K562 (cell line): ENCODE measurements around the gene TTC9C. TPM values are rescaled to one million over a fixed set of nuclear protein-coding genes. Genes with fewer than 3 reads are reported as not detected.

Source experiments
- AFF1 ChIP-seq, 2 experiments: fragments of 450-650 bp; IDR thresholded peaks; 2 replicates each; pipeline ENCODE4 v1.6.1; 2018; ENCODE audit warnings: mild to moderate bottlenecking in 2 of 2, low read depth in 1 of 2; ENCODE audit not compliant: partially characterized antibody in 2 of 2
- ILK ChIP-seq: fragments of 450-650 bp; IDR thresholded peaks from 2 replicates; pipeline ENCODE4 v1.6.1; 2016; ENCODE audit warnings: missing genetic modification characterization, low read depth, mild to moderate bottlenecking, missing compliant biosample characterization, moderate library complexity, borderline replicate concordance
- MNT ChIP-seq, 2 experiments: fragments of 450-650 bp; conservative IDR thresholded peaks; 2 replicates each; pipeline ENCODE4 v1.6.1; 2017; ENCODE audit warnings: mild to moderate bottlenecking in 2 of 2, moderate library complexity in 2 of 2
- NCOA1 ChIP-seq: fragments of 450-650 bp; IDR thresholded peaks from 2 replicates; pipeline ENCODE4 v1.6.1; 2016; ENCODE audit warnings: low read depth
- PHF8 ChIP-seq: fragments of 200-600 bp; sonication (generic); IDR thresholded peaks from 2 replicates; pipeline ENCODE4 v1.6.1; 2012; ENCODE audit warnings: mixed run types, mild to moderate bottlenecking, inconsistent platforms, low read length, moderate library complexity, borderline replicate concordance
- RBBP5 ChIP-seq: fragments of 200-600 bp; sonication (generic); IDR thresholded peaks from 2 replicates; pipeline ENCODE4 v1.6.1; 2012; ENCODE audit warnings: borderline replicate concordance, mild to moderate bottlenecking, low read length, control low read depth, inconsistent platforms; ENCODE audit not compliant: insufficient read depth, poor library complexity, severe bottlenecking
- ZC3H11A ChIP-seq: IDR thresholded peaks from 2 replicates; pipeline ENCODE4 v1.6.1; 2012; ENCODE audit warnings: low read depth, low read length, improper control_type of control experiment
- ZEB2 ChIP-seq: fragments of 450-650 bp; IDR thresholded peaks from 2 replicates; pipeline ENCODE4 v1.6.1; 2016
- polyA plus RNA-seq, 8 experiments: library from polyadenylated mRNA; depleted of rRNA in 4 of 8; stranded (reverse) in 5 of 8; unstranded in 3 of 8; fragments of >200 nt; fragmentation: Nextera tagmentation in 2 of 8; fragmentation: Illumina TruSeq in 1 of 8; extraction: Ambion mirVana in 2 of 8; extraction: Trizol in 1 of 8; gene quantifications; 2 replicates each; pipeline versions ENCODE4 v1.2.1 to v1.2.3, GENCODE V29; 2011 to 2014; ENCODE audit warnings: inconsistent platforms in 1 of 8, missing spikeins in 1 of 8
- total RNA-seq, 7 experiments: library from RNA; depleted of rRNA in 6 of 7; stranded (reverse); fragments of >200 nt in 6 of 7; fragmentation: Illumina TruSeq in 2 of 7; extraction: Trizol in 2 of 7; gene quantifications; 2 replicates each; pipeline versions ENCODE4 v1.2.1 to v1.2.3, GENCODE V29; 2011 to 2021; ENCODE audit warnings: low replicate concordance in 1 of 7
- TF ChIP-seq, protein P1 (sequence below): sonication (generic); formaldehyde crosslinking; IDR thresholded peaks from 2 replicates; pipeline ENCODE4 v1.8.0; 2022; ENCODE audit warnings: mild to moderate bottlenecking, missing genetic modification reagents
- TF ChIP-seq, protein P2 (sequence below): sonication (generic); formaldehyde crosslinking; IDR thresholded peaks from 2 replicates; pipeline ENCODE4 v1.8.0; 2022; ENCODE audit warnings: missing genetic modification reagents, mild to moderate bottlenecking, moderate library complexity, borderline replicate concordance
- TF ChIP-seq, protein P3 (sequence below): fragments of 450-650 bp; conservative IDR thresholded peaks from 2 replicates; pipeline ENCODE4 v1.6.1; 2016; ENCODE audit warnings: missing genetic modification characterization, low read depth, mild to moderate bottlenecking, missing compliant biosample characterization, moderate library complexity

The TTC9C gene
- total and polyA plus RNA-seq, 9 of the 15 experiments (the other 6 are each of a cell fraction or from before 2014, with no cell fraction given) = 32.8 to 59.0 (median 37.1) TPM

DNA sequence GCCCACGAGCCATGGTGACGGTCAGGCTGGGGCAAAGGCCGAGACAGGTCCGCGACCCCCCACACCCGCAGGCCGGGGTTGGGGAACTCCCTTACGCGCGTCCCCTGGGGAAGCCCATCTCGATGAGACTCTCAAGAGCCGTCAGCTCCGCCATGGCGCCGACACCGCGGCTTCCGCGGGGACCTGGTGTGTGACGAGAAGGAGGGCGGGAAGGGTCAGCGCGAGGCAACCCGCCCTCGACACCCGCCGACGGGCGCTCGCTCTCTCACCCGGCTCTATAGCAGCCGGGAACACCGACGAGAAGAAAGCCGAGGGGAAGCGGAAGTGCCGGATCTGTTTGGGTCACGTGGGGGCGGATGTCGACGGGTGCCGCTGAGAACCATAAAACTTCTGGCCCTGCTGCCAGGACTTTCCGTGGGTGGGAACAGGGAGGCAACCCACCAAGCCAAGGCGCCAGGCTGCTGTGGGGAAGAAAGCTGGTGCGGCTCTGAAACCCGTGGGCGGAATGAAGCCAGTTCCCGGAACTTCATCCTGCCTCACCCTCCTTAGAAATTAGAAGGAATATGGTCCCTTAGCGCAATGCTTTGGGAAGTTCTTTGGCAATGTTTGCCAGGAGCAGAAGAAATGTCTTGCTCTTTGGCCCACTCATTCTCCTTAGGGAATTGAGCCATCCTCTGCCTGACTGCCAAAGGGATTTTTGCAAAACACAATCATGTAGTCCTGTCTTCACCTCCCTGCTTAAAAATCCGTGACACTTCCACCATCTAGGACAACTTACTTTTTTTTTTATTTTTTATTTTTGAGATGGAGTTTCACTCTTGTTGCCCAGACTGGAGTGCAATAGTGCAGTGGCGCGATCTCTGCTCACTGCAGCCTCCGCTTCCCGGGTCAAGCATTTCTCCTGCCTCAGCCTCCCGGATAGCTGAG is 49.3 kb upstream of the TTC9C start, which contains the start of gene UBXN1 (continued):
- TF ChIP-seq, protein P1, sequence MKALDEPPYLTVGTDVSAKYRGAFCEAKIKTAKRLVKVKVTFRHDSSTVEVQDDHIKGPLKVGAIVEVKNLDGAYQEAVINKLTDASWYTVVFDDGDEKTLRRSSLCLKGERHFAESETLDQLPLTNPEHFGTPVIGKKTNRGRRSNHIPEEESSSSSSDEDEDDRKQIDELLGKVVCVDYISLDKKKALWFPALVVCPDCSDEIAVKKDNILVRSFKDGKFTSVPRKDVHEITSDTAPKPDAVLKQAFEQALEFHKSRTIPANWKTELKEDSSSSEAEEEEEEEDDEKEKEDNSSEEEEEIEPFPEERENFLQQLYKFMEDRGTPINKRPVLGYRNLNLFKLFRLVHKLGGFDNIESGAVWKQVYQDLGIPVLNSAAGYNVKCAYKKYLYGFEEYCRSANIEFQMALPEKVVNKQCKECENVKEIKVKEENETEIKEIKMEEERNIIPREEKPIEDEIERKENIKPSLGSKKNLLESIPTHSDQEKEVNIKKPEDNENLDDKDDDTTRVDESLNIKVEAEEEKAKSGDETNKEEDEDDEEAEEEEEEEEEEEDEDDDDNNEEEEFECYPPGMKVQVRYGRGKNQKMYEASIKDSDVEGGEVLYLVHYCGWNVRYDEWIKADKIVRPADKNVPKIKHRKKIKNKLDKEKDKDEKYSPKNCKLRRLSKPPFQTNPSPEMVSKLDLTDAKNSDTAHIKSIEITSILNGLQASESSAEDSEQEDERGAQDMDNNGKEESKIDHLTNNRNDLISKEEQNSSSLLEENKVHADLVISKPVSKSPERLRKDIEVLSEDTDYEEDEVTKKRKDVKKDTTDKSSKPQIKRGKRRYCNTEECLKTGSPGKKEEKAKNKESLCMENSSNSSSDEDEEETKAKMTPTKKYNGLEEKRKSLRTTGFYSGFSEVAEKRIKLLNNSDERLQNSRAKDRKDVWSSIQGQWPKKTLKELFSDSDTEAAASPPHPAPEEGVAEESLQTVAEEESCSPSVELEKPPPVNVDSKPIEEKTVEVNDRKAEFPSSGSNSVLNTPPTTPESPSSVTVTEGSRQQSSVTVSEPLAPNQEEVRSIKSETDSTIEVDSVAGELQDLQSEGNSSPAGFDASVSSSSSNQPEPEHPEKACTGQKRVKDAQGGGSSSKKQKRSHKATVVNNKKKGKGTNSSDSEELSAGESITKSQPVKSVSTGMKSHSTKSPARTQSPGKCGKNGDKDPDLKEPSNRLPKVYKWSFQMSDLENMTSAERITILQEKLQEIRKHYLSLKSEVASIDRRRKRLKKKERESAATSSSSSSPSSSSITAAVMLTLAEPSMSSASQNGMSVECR (CRISPR knock-in tag) = 0 out of 2 replicates have a peak, but pooled peaks have one; percentile 60
- TF ChIP-seq ILK (no peak), RBBP5 (peak; percentile 99), ZEB2 (no peak), MNT (conservative IDR thresholded peaks at IDR 0.05) (peak; percentile 80 to 91), PHF8 (peak; percentile 80), AFF1 (IDR thresholded peaks at IDR 0.05; ENCODE audit: low read depth in 1 of 2, partially characterized antibody in 2 of 2) (peak; percentile 38 to 58), ZC3H11A (no peak), NCOA1 (0 out of 2 replicates have a peak, but pooled peaks have one; percentile 20)
- TF ChIP-seq, protein P2, sequence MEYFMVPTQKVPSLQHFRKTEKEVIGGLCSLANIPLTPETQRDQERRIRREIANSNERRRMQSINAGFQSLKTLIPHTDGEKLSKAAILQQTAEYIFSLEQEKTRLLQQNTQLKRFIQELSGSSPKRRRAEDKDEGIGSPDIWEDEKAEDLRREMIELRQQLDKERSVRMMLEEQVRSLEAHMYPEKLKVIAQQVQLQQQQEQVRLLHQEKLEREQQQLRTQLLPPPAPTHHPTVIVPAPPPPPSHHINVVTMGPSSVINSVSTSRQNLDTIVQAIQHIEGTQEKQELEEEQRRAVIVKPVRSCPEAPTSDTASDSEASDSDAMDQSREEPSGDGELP (CRISPR knock-in tag) = peak; percentile 76
- TF ChIP-seq, protein P3, sequence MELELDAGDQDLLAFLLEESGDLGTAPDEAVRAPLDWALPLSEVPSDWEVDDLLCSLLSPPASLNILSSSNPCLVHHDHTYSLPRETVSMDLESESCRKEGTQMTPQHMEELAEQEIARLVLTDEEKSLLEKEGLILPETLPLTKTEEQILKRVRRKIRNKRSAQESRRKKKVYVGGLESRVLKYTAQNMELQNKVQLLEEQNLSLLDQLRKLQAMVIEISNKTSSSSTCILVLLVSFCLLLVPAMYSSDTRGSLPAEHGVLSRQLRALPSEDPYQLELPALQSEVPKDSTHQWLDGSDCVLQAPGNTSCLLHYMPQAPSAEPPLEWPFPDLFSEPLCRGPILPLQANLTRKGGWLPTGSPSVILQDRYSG (tag) = 0 out of 2 replicates have a peak, but pooled peaks have one; percentile 48
